Measurements from ENCODE around the gene MRTFA. TPM values are rescaled to one million over a fixed set of nuclear protein-coding genes. Genes with fewer than 3 reads are reported as not detected.

Gene MRTFA
- total and polyA plus RNA-seq, 2 of the 13 experiments (the other 11 are each of a cell fraction or from before 2014, with no cell fraction given), result 2.4 to 8.2 TPM

- in situ Hi-C loops (cut with HindIII; ENCODE audit: extremely low pct_ligation_motif_present, low pct_unique_long_range_greater_than_20kb) (no loop called here), intact Hi-C loops (cut with micrococcal nuclease; ENCODE audit: unreplicated experiment) (no loop called here)
- Histone ChIP-seq H3K27me3 (ENCODE audit: control insufficient read depth in 1 of 2, insufficient read depth in 2 of 2, low read length in 2 of 2) (no peaks in the 10 kb centered on the region), H4K20me1 (ENCODE audit: insufficient read depth, low read length) (no peaks in the 10 kb centered on the region), H3K4me2 (ENCODE audit: low read depth, low read length) (no peak overlapping the region), H2AFZ (ENCODE audit: low read length) (no peak overlapping the region), H3K4me1 (ENCODE audit: insufficient read depth, low read length) (peaks cover 5% of the 10 kb centered on the region; the same call in 1 of the 2 replicates), H3K79me2 (ENCODE audit: insufficient read depth, low read length) (no peaks in the 10 kb centered on the region), H3K36me3 (replicated peaks in 1 of 2; ENCODE audit: control insufficient read depth in 1 of 2, insufficient read depth in 2 of 2, low read length in 2 of 2) (peaks cover 41 to 78% of the 10 kb centered on the region in 2 experiments; a peak in 4 of 5 replicates), H3K4me3 (replicated peaks in 1 of 3; ENCODE audit: insufficient read depth in 1 of 3, low read depth in 2 of 3, low read length in 3 of 3) (no peak overlapping the region), H3K9ac (ENCODE audit: insufficient read depth, low read depth, low read length) (no peak overlapping the region), H3K9me3 (ENCODE audit: low read length) (no peaks in the 10 kb centered on the region), H3K27ac (ENCODE audit: extremely low read length, insufficient read depth, low read length) (no peak overlapping the region)
- no peak for ATAC-seq
- TF ChIP-seq ETV6 (CRISPR knock-in tag; conservative IDR thresholded peaks at IDR 0.05) (no peak), RXRA (CRISPR knock-in tag; IDR thresholded peaks at IDR 0.05) (no peak), ZNF749 (CRISPR knock-in tag; IDR thresholded peaks at IDR 0.05; ENCODE audit: borderline replicate concordance) (no peak), ERF (CRISPR knock-in tag; IDR thresholded peaks at IDR 0.05) (no peak), ZNF512 (CRISPR knock-in tag; IDR thresholded peaks at IDR 0.05) (no peak), ZNF234 (CRISPR knock-in tag; conservative IDR thresholded peaks at IDR 0.05) (no peak), TBX2 (CRISPR knock-in tag; IDR thresholded peaks at IDR 0.05; ENCODE audit: borderline replicate concordance) (no peak)
- ChIA-PET CTCF (ENCODE audit: low intra/inter-chr PET ratio, low total read pairs) (no interaction called here), POLR2A (no interaction called here)
- no peak for FAIRE-seq
- WGBS (ENCODE audit: low lambda C conversion rate), result 99% methylated on average over 4 of the region's 4 CpGs
- BruUV-seq (replicated peaks), result no TSS peak
- no peak for DNase-seq (ENCODE audit: low spot score)
Measured at GRCh38 chr22:40428796-40429195, 207.7 kb downstream of the MRTFA start.

Data from HepG2 (cell line).